Measurements from ENCODE around the gene PDPN. TPM values are rescaled to one million over a fixed set of nuclear protein-coding genes. Genes with fewer than 3 reads are reported as not detected.

PDPN gene
- total RNA-seq, 1 experiment from 2014 or later, result not detected

DNA sequence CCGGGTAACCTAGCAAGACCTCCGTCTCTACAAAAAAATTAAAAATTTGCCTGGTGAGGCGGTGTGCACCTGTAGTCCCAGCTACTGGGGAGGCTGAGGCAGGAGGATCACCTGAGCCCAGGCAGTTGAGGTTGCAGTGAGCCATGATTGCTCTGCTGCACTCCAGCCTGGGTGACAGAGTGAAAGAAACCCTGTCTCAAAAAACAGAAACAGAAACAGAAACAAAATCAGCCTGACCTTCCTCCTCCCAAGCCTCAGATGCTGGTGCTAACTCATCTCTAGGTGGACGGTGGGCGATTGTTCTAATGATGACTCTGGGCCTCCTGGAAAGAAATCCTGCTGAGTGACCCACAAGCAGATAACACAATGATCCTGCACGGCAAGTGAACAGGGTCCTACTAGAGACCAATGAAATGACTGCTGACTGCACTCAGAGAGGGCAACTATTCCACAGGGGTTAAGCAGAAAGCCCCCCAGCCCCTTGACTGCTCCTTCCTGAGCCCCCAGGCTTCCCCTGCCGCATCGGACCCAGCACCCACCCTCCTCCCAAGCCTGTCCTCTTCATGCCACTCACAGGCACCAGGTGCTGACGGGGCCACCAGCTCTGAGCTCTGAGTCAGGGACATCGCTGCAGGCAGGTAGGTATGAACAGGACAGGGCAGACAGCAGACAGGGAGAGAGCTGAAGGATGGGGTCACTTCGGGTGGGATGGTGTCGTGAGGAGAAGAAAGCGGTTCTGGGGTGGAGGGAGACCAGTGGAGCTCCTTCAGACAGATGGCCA is 42.0 kb upstream of the PDPN start:
- POLR2A ChIA-PET, result no interaction called here
- ATAC-seq (no peak), DNase-seq (ENCODE audit: low read depth, low spot score) (no peak)
- Histone ChIP-seq H3K9me2 (ENCODE audit: insufficient read depth) (no peaks in the 10 kb centered on the region), H3K27ac (ENCODE audit: low read depth, low read length) (no peak overlapping the region), H4K20me1 (ENCODE audit: insufficient read depth) (no peaks in the 10 kb centered on the region), H3K4me2 (ENCODE audit: low read length) (no peak overlapping the region), H3K36me3 (ENCODE audit: control insufficient read depth in 1 of 2, insufficient read depth in 2 of 2, low read length in 2 of 2) (no peaks in the 10 kb centered on the region), H3K27me3 (ENCODE audit: insufficient read depth, low read length) (no peaks in the 10 kb centered on the region), H3K4me3 (replicated peaks in 1 of 2; ENCODE audit: low read depth in 1 of 2, low read length in 2 of 2) (no peak overlapping the region), H3K9me3 (ENCODE audit: control insufficient read depth in 1 of 2, insufficient read depth in 1 of 2, low read depth in 1 of 2, low read length in 2 of 2) (no peaks in the 10 kb centered on the region), H3K79me2 (ENCODE audit: insufficient read depth, low read length) (no peaks in the 10 kb centered on the region), H3K9ac (ENCODE audit: low read length) (no peak overlapping the region), H2AFZ (ENCODE audit: low read depth, low read length, poor library complexity, severe bottlenecking) (no peak overlapping the region), H3K4me1 (ENCODE audit: control insufficient read depth in 1 of 2, insufficient read depth in 2 of 2, low read length in 2 of 2) (peaks cover 0 to 7% of the 10 kb centered on the region in 2 experiments; a peak in 2 of 4 replicates)
- CTCF ChIA-PET, result no interaction called here
- no TSS peak for BruUV-seq (replicated peaks)
- intact Hi-C loops (cut with micrococcal nuclease), result no loop called here
- TF ChIP-seq CBX3 (IDR thresholded peaks at IDR 0.05; ENCODE audit: low read depth) (no peak), FOSL1 (IDR thresholded peaks at IDR 0.05; ENCODE audit: low read depth) (no peak), ZNF274 (IDR thresholded peaks at IDR 0.05; ENCODE audit: low read depth, low read length) (no peak), SRF (IDR thresholded peaks at IDR 0.05; ENCODE audit: low read depth) (no peak), YY1 (IDR thresholded peaks at IDR 0.05; ENCODE audit: extremely low read depth, insufficient replicate concordance, low read depth, low read length) (no peak), EZH2phosphoT487 (IDR thresholded peaks at IDR 0.05; ENCODE audit: borderline replicate concordance) (no peak), SP1 (IDR thresholded peaks at IDR 0.05; ENCODE audit: low read depth) (no peak), JUND (IDR thresholded peaks at IDR 0.05) (no peak), RAD21 (IDR thresholded peaks at IDR 0.05; ENCODE audit: low read depth) (no peak)
- TF ChIP-seq, protein P1, sequence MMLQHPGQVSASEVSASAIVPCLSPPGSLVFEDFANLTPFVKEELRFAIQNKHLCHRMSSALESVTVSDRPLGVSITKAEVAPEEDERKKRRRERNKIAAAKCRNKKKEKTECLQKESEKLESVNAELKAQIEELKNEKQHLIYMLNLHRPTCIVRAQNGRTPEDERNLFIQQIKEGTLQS (IDR thresholded peaks at IDR 0.05), result no peak
- TF ChIP-seq, protein P2, sequence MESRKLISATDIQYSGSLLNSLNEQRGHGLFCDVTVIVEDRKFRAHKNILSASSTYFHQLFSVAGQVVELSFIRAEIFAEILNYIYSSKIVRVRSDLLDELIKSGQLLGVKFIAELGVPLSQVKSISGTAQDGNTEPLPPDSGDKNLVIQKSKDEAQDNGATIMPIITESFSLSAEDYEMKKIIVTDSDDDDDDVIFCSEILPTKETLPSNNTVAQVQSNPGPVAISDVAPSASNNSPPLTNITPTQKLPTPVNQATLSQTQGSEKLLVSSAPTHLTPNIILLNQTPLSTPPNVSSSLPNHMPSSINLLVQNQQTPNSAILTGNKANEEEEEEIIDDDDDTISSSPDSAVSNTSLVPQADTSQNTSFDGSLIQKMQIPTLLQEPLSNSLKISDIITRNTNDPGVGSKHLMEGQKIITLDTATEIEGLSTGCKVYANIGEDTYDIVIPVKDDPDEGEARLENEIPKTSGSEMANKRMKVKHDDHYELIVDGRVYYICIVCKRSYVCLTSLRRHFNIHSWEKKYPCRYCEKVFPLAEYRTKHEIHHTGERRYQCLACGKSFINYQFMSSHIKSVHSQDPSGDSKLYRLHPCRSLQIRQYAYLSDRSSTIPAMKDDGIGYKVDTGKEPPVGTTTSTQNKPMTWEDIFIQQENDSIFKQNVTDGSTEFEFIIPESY (IDR thresholded peaks at IDR 0.05; ENCODE audit: extremely low read depth, insufficient replicate concordance, low read length), result no peak
- TF ChIP-seq, protein P3, sequence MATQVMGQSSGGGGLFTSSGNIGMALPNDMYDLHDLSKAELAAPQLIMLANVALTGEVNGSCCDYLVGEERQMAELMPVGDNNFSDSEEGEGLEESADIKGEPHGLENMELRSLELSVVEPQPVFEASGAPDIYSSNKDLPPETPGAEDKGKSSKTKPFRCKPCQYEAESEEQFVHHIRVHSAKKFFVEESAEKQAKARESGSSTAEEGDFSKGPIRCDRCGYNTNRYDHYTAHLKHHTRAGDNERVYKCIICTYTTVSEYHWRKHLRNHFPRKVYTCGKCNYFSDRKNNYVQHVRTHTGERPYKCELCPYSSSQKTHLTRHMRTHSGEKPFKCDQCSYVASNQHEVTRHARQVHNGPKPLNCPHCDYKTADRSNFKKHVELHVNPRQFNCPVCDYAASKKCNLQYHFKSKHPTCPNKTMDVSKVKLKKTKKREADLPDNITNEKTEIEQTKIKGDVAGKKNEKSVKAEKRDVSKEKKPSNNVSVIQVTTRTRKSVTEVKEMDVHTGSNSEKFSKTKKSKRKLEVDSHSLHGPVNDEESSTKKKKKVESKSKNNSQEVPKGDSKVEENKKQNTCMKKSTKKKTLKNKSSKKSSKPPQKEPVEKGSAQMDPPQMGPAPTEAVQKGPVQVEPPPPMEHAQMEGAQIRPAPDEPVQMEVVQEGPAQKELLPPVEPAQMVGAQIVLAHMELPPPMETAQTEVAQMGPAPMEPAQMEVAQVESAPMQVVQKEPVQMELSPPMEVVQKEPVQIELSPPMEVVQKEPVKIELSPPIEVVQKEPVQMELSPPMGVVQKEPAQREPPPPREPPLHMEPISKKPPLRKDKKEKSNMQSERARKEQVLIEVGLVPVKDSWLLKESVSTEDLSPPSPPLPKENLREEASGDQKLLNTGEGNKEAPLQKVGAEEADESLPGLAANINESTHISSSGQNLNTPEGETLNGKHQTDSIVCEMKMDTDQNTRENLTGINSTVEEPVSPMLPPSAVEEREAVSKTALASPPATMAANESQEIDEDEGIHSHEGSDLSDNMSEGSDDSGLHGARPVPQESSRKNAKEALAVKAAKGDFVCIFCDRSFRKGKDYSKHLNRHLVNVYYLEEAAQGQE (IDR thresholded peaks at IDR 0.05; ENCODE audit: low read depth), result no peak
- RAD21 ChIA-PET (ENCODE audit: low non-redundant PET in 1 of 2, low total read pairs in 2 of 2, uncharacterized antibody in 2 of 2, unreplicated experiment in 2 of 2), result no interaction called here

All from HCT116 (cell line).